Measurements from ENCODE around the gene MAPK11. TPM values are rescaled to one million over a fixed set of nuclear protein-coding genes. Genes with fewer than 3 reads are reported as not detected.

The MAPK11 gene
- total and polyA plus RNA-seq, 9 of the 15 experiments (the other 6 are each of a cell fraction or from before 2014, with no cell fraction given) = 0.06 to 14.6 (median 5.3) TPM

DNA sequence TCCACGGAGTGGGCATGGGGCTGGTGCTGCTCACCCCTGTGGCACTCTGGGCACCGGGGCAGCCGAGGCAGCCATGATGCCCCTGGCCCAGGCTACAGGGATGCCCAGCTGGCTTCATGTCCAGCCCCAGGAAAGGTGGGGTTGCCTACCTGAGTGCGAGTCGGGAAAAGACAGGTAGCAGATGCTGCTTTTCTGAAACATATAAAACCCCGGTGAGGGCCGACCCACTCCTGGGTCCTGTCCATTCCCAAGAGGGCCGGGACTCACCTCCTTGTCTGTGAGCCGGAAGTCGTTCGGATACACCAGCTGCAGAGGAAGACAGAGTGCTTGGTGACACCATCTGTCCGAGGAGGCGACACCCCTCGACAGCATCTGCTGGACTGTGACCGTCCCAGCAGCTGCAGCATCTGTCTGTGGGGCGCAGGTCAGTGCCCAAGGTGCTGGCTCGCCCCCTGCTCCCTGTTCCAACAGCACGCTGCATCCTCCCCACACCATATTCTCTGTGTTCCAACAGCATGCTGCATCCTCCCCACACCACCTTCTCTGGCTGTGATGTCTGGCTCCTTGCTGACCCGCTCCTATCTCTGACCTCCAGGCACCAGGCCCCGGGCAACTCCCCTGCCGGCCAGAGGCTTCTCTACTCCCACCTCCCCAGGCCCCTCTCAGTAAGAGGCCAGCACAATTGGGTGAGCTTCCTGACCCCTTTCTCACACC, 48.7 kb upstream of the MAPK11 start (continued):
- TF ChIP-seq, protein P1, sequence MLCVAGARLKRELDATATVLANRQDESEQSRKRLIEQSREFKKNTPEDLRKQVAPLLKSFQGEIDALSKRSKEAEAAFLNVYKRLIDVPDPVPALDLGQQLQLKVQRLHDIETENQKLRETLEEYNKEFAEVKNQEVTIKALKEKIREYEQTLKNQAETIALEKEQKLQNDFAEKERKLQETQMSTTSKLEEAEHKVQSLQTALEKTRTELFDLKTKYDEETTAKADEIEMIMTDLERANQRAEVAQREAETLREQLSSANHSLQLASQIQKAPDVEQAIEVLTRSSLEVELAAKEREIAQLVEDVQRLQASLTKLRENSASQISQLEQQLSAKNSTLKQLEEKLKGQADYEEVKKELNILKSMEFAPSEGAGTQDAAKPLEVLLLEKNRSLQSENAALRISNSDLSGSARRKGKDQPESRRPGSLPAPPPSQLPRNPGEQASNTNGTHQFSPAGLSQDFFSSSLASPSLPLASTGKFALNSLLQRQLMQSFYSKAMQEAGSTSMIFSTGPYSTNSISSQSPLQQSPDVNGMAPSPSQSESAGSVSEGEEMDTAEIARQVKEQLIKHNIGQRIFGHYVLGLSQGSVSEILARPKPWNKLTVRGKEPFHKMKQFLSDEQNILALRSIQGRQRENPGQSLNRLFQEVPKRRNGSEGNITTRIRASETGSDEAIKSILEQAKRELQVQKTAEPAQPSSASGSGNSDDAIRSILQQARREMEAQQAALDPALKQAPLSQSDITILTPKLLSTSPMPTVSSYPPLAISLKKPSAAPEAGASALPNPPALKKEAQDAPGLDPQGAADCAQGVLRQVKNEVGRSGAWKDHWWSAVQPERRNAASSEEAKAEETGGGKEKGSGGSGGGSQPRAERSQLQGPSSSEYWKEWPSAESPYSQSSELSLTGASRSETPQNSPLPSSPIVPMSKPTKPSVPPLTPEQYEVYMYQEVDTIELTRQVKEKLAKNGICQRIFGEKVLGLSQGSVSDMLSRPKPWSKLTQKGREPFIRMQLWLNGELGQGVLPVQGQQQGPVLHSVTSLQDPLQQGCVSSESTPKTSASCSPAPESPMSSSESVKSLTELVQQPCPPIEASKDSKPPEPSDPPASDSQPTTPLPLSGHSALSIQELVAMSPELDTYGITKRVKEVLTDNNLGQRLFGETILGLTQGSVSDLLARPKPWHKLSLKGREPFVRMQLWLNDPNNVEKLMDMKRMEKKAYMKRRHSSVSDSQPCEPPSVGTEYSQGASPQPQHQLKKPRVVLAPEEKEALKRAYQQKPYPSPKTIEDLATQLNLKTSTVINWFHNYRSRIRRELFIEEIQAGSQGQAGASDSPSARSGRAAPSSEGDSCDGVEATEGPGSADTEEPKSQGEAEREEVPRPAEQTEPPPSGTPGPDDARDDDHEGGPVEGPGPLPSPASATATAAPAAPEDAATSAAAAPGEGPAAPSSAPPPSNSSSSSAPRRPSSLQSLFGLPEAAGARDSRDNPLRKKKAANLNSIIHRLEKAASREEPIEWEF (CRISPR knock-in tag; IDR thresholded peaks at IDR 0.05) = no peak
- TF ChIP-seq ASH1L (IDR thresholded peaks at IDR 0.05; ENCODE audit: borderline replicate concordance, low read depth, partially characterized antibody) (no peak), ZNF41 (CRISPR knock-in tag; conservative IDR thresholded peaks at IDR 0.05) (no peak), NR0B1 (IDR thresholded peaks at IDR 0.05; ENCODE audit: partially characterized antibody) (no peak), POLR3A (IDR thresholded peaks at IDR 0.05; ENCODE audit: borderline replicate concordance, extremely low read depth, insufficient read depth, insufficient read length) (no peak), MCM7 (IDR thresholded peaks at IDR 0.05) (no peak), TCF7L2 (IDR thresholded peaks at IDR 0.05; ENCODE audit: low read depth, low read length) (no peak), ZNF609 (CRISPR knock-in tag; IDR thresholded peaks at IDR 0.05; ENCODE audit: borderline replicate concordance) (no peak), ZNF324 (CRISPR knock-in tag; IDR thresholded peaks at IDR 0.05) (no peak), CEBPB (tag; IDR thresholded peaks at IDR 0.05) (no peak), NFIC (IDR thresholded peaks at IDR 0.05) (peak; percentile 58), PCBP1 (IDR thresholded peaks at IDR 0.05; ENCODE audit: low read depth, low read length, poor library complexity, severe bottlenecking) (no peak), SMC3 (conservative IDR thresholded peaks at IDR 0.05; ENCODE audit: insufficient read depth, low read depth, low read length) (no peak)

All from K562 (cell line).